TTC549 (cell line): ENCODE data around the gene GGCT.
"Not testable (repeated sequence)": the region's sequence is repeated elsewhere in the genome, so short reads cannot be mapped to it uniquely, and the experiment has no call there.

Source experiments
- FAIRE-seq: peaks from 2 replicates; lab custom pipeline; 2012; peaks lifted over from hg19 to GRCh38; lab: Jason Lieb, UNC

GGCT gene, protein sequence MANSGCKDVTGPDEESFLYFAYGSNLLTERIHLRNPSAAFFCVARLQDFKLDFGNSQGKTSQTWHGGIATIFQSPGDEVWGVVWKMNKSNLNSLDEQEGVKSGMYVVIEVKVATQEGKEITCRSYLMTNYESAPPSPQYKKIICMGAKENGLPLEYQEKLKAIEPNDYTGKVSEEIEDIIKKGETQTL

DNA sequence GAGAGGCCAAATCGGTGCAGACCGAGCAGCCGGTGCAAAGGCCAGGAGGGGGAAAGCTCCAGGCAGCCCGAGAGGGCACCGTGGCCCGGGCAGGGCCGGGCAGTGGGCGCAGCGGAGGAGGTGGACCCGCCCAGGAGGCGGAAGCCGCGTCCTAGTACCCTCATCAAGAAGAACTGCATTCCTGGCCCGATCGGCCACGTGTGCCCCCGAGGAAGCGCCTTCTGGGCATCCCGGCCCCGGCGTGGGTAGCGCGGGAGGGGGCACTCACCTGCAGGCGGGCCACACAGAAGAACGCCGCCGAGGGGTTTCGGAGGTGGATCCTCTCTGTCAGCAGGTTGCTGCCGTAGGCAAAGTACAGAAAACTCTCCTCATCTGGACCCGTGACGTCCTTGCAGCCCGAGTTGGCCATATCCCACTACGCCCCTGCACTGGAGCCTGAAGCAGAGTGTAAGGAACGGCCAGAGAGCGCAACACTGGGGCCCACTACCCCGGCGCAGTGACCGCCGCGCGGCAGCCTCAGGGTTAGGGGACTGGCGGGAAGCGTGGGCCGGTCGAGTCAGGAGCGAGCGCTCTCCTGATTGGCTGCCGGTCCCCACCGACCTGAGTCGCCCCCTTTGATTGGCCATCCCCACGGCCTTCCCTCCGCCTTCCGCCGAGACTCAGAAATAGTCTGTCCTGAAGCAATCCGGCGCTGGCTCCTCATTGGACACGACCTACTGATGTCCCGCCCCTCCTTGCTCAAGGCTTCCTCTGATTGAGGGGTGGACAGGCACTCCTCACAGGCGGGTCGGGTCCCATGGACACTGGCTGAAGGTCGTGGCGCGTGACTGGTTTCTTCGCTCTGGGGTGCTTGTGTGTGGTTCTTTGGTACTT is at the start of gene GGCT:
Gene GGCT, minus strand, starts transcription at position 529 of the 873 bp plus-strand sequence. Its CDS starts 120 bp downstream, at position 409.
- peak; percentile 83 for FAIRE-seq

DNA sequence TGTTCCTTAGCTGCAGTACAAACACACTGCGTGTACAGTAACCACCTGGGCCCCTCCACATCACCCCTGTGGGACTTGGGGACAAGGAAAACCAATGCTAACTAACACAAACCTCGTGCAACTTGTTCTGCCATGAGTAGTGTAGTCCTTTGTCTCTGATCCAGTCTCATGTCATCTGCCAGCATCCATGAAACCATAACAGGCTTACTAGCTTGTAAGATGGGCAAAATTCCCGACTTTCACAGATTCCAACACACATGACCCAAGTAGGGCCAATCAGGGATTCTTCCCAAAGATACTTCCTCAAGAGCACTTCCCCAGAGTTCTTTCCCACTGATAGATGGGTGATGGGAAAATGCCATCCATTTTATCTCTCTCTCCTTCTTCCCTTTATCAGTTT is 48.9 kb upstream of the GGCT start:
- no peak for FAIRE-seq

DNA sequence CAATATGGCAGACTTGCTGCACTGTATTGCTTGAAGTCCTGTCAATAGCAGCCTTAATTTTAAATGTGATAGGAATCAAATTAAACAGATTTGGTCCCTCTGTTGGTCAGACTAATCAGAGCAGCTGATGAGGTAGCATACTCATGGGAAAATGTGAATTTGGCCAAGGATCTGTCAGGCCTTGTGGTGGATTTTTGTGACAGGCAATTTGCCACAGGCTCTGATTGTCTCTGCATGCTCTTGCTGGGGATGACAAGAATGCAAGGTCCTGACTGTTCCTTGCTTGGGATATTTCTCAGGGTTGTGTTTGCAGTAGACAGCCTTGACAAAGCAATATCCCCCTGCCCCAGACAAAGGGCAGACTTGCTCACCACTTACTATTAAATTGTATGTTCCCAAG is 48.5 kb upstream of the GGCT start:
- FAIRE-seq = no peak

DNA sequence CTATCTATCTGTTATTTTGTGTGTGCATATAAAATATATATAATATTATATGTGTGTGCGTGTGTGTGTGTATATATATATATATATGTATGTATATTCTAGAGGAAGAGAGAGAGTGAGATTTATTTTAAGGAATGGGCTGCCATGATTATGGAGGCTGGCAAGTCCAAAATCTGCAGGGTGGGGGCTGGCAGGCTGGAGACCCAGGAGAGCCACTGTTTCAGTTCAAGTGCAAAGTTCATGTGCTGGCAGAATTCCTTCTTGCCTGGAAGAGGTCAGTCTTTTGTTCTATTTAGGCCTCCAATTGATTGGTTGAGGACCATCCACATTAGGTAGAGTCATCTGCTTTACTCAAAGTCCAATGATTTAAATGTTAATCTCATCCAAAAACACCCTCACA is 47.7 kb upstream of the GGCT start:
- FAIRE-seq = no peak

DNA sequence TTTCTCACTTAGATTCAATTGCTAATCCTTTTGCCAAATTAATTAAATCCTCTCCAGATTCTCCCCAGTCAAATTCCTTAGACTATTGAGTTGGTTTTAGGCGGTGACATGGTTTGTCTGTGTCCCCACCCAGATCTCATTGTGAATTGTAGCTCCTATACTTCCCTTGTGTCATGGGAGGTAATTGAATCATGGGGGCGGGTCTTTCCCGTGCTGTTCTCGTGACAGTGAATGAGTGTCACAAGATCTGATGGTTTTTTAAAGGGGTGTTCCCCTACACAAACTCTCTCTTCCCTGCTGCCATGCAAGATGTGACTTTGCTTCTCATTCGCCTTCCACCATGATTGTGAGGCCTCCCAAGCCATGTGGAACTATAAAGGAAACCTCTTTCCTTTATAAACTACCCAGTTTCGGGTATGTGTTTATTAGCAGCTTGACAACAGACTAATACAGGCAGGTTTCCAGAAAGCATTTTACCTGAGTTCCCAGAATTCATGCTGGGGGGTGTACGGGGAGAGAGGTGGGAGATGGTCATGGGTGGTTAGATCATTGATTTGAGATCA is 45.4 kb upstream of the GGCT start:
- no peak for FAIRE-seq

DNA sequence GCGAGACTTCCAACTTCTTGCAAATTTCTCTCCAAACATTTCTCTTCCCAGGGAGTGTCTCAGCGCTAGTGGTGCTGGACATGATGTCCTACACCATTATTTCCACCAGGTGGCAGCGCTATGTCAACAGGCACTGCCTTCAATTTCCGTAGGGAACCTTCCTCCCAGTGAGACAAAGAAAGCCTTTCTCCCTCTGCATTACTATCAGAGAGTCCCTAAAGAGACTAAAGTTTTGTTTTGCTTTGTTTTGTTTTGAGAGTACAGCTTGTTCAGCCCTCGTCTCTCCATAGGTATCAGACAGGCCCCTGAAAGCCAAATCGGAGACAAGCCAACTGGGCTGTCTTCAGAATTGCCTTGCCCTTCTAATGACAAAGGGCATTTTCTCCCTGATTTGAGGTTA is 44.2 kb upstream of the GGCT start:
- FAIRE-seq = peak; percentile 77

DNA sequence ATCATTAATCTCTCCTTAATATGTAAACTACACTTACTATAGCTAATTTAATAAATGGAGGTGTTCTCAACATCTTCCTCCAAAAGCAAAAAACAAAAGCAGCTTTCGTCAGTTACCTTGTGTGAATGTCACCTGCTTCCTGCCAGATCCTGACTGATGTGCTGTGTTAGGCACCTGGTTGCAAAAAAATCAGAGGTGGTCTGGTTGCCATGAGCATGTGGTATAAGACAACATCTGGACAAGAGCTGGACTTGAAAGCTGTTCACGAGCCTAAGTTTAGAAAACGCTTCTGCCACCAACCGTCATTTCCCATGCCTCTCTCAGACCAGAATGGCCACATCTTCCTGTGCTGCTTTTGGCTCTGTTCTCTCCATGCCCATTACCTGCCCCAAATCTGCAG is 42.0 kb upstream of the GGCT start:
- no peak for FAIRE-seq

DNA sequence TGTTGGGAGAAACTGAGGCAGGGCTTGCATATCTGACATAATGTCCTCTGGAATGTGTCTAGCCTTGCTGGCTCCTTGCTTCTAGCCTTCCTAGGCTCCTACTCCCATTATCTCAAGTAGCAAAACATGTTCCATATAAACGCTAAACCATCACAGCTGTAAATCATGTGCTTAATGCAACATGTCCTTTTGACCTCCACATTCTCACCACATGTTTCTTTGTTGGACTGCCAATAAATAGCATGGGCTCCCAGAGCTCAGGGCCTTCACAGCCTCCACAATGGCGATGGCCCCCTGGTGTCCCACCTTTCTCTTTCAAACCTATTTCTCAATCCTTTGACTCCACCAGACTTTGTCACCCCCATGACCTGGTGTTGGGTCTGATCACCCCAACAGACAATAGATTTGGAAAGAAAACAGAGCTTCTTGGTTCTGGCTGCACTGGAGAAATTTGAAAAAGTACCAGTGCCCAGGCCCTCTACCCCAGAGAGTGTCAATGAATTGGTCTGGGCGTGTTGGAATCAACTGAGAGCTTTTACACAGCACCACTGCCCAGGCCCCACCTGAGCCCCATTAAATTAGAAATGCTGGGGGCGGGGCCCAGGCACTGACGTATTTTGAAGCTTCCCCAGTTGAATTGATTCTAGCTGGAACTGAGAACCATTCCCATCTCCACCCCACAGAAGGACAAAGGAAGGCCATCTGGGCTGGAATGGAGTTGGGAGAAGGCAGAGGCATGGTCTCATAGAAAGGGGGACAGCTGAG is 41.3 kb upstream of the GGCT start:
- no peak for FAIRE-seq

DNA sequence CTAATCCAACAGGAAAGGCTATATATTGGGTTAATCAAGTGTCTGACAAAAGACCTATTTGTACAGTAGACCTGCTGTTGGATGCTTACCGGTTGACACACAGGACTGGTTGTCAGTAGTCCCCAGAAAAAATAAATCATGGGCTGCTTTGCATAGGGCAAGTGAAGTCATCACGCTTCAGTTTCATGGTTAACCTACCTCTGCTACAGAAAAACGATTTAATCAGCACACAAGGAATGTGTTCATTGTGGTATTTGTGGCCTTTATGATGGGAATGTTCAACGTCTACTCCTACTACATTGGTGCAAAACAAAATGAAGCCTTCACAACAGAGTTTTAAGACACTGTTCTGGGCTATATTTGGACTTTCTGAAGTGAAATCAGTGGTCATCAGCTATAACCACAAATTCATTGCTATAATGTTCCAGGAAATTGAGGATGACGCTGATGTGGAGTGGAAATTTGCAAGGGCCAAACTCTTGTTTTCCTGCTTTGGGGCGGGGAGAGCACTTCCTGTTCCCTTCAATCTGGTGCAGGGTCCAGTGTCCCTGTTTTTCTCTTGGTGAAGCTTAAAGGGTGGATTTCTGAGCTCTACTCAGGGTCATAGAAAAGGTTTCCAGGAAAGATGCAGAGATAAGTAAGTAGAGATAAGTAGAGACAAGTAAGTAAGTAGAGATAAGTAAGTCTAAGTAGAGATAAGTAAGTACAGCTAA is 39.3 kb upstream of the GGCT start:
- FAIRE-seq = no peak

DNA sequence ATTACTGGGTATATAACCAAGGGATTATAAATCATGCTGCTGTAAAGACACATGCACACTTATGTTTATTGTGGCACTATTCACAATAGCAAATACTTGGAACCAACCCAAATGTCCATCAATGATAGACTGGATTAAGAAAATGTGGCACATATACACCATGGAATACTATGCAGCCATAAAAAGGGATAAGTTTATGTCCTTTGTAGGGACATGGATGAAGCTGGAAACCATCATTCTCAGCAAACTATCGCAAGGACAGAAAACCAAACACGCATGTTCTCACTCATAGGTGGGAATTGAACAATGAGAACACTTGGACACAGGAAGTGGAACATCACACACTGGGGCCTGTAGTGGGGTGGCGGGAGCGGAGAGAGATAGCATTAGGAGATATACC is 38.5 kb upstream of the GGCT start:
- FAIRE-seq = not testable (repeated sequence)

DNA sequence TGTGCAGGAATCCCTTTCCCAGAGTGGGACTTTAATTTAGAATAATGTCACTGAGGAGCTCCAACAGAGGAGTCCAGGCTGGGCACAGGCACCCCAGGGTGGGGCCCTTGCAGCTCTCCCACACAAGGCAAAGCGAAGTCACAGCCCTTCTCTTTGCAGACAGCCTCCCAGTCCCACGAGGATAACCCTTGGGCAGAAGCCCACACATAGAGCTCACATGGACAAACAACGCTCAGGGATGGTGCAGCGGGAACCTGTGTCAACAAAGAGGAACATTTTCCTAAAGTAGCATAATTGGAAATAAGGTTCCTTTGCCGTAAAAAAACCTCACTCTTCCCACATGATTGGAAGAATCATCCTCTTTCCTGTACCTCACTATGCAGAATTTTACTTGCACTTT is 29.3 kb upstream of the GGCT start:
- FAIRE-seq = no peak

DNA sequence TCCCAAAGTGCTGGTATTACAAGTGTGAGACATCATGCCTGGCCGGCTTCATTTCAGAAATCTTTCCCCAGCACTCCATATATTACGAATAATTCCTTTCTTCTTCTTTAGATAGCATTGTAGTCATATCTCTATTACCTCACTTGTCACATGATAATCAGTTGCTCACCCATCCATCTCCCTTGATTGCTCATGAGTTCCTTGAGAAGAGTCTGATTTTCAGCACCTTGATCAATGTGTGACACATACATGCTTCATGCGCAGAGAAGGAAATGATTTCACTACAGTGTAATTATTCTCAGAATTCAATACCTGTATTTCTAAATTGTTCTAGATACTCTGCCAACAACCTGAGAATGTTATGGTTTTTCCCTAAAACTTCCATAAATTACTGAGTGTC is 26.7 kb upstream of the GGCT start:
- FAIRE-seq = no peak

DNA sequence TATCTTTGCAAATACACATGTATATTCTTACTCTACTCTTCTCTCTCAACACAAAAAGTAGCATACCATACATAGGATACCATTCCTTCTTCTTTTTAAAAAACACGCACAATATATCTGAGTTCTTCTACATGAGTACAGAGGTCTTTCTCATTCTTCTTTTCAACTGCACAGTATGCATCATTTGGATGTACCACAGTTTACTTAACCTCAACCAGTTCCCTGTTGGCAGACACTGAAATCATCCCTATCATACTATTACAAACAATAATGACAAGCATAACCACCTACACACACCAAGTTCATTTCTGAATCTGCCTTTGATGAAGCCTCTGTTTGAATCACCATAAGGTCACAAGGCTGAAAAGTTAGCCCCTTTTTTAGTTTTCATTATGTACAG is 25.7 kb upstream of the GGCT start:
- FAIRE-seq = no peak

DNA sequence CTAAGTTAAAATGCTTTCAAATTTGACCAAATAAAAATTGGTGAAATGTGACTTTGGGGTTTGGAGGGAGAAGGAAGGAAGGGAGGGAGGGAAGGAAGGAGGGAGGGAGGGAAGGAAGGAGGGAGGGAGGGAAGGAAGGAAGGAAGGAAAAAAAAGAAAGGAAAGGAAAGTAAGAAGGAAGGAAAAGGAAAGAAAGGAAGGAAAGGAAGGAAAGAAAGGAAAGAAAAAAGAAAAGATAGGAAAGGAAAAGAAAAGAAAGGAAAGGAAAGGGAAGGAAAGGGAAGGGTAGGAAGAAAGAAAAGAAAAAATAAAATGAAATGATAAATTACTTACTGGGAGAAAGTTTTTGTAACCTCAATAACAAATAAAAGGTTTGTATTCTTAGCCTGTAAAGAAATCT is 24.1 kb upstream of the GGCT start:
- no peak for FAIRE-seq

DNA sequence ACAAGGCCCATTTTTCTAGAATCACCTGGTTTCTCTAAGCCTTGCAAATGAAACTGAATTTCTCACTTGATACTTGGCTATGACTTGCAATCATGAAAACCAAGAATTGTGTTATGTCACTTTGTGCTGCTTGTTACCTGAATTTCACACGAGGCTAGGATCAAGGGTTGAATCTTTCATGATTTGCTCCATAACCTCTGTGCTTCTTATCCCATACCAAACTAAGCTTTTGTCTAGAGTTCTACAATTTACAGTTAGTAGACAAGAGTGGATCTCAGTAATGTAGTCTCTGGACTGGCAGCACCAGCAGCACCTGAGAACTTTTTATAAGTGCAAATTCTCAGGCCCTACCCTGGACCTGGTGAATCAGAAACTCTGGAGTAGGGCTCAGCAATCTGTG is 22.7 kb upstream of the GGCT start:
- FAIRE-seq = not testable (repeated sequence)

DNA sequence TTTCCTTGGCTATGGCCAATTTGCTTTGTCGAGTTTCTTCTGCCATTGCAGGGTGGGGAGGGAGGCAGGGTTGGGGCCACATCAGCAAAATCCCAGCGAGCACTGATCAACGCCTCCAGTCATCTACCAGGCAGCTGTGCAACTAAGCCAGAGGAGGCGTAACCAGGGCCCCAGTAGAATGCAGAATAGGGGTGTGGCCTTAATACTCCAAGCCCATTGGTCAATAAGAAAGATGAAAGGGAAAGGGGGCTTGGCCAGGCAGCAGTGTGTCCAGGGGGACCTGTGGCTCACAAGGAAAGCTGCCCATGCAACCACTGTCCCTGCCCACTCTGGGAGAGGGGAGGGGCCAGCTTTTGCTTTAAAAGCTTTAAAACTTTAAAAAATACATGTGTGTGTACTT is 21.5 kb upstream of the GGCT start:
- FAIRE-seq = no peak

DNA sequence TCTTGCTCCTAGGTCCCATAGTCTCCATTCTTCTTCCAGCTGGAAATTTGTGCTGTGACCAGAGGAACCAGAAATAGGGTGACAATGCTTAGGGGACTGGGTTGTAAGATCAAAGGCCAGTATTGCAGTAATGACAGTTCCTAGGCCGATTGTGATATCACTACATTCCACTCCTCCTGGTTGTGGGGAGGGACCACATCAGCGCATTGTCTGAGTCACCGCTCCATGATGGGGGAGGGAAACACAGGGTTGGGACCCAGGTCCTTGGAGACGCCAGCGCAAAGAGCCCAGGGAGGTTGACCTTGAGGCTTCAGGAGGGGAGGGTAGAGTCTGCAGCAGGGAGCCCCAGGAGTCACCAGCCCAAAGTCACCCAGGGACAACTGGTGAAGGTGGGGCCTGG is 20.8 kb upstream of the GGCT start:
- no peak for FAIRE-seq

DNA sequence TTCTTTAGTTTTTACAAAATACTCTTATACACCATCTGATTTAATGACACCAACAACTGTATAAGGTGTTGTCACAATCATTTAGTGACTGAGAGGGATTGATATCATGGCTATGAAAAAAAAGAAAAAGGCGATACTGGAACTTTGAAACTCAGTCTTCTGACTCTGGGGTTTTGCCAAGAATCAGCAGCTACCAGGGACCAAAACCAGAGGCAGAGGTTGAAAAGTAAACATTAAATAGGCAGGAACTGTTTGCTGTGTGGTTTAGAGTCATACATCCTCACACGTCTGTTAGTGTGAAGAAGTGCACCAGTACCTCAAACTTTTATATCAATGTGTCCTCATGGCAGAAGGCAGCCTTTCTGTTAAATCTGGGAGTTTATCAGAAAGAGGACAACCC is 19.9 kb upstream of the GGCT start:
- FAIRE-seq = no peak

DNA sequence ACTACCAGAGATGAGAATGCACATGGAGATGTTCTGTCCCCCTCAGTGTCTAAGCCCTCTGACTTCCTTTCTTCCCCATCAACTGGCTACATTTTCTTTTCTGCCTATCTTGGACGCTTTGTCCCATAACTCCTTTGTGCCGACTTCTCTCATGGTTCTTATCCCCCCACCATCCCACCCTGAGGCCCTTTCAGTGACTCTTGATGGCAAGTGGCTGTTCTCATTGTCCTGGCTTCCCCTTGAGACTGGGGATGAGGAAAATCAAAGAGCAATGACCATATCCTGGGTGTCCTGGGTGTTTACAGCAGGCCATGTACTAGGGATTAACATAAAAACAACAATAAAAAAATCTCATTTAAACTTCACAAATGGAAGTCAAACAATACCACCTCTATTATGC is 18.8 kb upstream of the GGCT start:
- no peak for FAIRE-seq

DNA sequence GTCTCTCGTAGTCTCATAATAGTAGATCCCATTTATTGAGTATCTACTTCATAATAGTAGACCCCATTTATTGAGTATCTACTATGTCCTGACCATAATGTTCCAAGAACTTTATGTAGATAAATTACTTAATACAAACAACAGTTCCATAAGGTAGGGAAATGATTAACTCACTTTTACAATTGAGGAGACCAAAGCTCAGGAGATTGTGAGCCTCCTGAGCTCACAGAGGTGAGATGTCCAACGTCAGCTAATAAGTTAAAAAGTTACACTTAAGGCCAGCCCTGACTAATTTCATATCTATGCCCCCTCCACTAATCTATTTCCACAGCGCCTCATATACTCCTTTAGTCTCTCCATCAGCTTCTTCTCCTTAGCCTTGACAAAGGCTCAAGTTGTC is 17.5 kb upstream of the GGCT start:
- FAIRE-seq = no peak

DNA sequence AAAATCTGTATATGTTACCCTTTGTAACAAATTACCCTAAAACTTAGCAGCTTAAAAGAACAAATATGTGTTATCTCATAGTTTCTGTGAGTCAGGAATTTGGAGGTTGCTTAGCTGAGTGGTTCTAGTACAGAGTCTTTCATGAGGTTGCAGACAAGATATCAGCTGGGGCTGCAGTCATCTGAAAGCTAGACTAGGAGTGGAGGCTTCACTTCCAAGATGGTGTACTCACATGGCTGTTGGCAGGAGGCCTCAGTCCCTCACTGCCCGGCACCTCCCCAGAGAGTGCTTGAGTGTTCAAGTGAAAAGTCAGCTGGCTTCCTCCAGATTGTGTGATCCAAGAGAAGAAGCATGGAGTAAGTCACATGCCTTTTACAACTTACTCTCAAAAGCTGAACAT is 16.9 kb upstream of the GGCT start:
- no peak for FAIRE-seq

DNA sequence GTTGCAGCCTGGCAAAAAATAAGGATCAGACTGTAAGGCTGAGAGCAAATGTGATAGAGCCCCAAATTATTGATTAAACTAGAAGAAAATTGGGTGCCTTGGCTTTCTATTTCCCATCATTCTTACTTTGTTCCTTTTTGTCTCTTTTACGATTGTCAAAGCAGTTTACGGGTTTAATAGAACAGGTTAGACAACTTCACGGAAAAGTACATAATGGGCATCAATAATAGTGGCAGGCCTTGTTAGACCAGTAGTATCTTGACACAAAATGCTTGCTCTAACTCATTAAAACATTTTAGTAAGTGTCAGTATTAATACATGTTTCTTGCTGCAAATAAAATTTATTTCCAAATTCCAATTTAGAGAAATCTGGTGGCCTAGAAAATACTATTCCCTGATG is 14.5 kb upstream of the GGCT start:
- no peak for FAIRE-seq
